ENCODE data around the gene SLC16A3. TPM values are rescaled to one million over a fixed set of nuclear protein-coding genes. Genes with fewer than 3 reads are reported as not detected.

SLC16A3 gene
- total and polyA plus RNA-seq, 9 of the 15 experiments (the other 6 are each of a cell fraction or from before 2014, with no cell fraction given): 0.11 to 5.4 (median 1.2) TPM; not detected in 2

GRCh38 chr17:82238472-82239201, 9.8 kb downstream of the SLC16A3 start (continued):
- TF ChIP-seq GABPB2 (CRISPR knock-in tag; conservative IDR thresholded peaks at IDR 0.05) (no peak), TRIM28 (IDR thresholded peaks at IDR 0.05) (no peak), NEUROD1 (IDR thresholded peaks at IDR 0.05; ENCODE audit: borderline replicate concordance, low read depth, low read length, partially characterized antibody) (no peak), HMGN3 (IDR thresholded peaks at IDR 0.05; ENCODE audit: borderline replicate concordance, extremely low read depth, insufficient read length, low read depth, low read length) (no peak), CREM (IDR thresholded peaks at IDR 0.05; ENCODE audit: low read depth) (0 out of 2 replicates have a peak, but pooled peaks have one; percentile 15), L3MBTL2 (IDR thresholded peaks at IDR 0.05) (peak; percentile 69; the same call in 1 of the 2 replicates), NR2C1 (IDR thresholded peaks at IDR 0.05) (no peak), NR2C1 (tag; IDR thresholded peaks at IDR 0.05) (no peak), ZFP1 (CRISPR knock-in tag; IDR thresholded peaks at IDR 0.05) (no peak), BRD4 (IDR thresholded peaks at IDR 0.05) (no peak), SMARCA4 (IDR thresholded peaks at IDR 0.05) (0 out of 2 replicates have a peak, but pooled peaks have one; percentile 36), TEAD2 (tag; IDR thresholded peaks at IDR 0.05) (no peak), ESRRB (CRISPR knock-in tag; IDR thresholded peaks at IDR 0.05; ENCODE audit: borderline replicate concordance) (no peak), SREBF1 (IDR thresholded peaks at IDR 0.05; ENCODE audit: borderline replicate concordance, low read depth, low read length) (no peak)
- TF ChIP-seq, protein P1, sequence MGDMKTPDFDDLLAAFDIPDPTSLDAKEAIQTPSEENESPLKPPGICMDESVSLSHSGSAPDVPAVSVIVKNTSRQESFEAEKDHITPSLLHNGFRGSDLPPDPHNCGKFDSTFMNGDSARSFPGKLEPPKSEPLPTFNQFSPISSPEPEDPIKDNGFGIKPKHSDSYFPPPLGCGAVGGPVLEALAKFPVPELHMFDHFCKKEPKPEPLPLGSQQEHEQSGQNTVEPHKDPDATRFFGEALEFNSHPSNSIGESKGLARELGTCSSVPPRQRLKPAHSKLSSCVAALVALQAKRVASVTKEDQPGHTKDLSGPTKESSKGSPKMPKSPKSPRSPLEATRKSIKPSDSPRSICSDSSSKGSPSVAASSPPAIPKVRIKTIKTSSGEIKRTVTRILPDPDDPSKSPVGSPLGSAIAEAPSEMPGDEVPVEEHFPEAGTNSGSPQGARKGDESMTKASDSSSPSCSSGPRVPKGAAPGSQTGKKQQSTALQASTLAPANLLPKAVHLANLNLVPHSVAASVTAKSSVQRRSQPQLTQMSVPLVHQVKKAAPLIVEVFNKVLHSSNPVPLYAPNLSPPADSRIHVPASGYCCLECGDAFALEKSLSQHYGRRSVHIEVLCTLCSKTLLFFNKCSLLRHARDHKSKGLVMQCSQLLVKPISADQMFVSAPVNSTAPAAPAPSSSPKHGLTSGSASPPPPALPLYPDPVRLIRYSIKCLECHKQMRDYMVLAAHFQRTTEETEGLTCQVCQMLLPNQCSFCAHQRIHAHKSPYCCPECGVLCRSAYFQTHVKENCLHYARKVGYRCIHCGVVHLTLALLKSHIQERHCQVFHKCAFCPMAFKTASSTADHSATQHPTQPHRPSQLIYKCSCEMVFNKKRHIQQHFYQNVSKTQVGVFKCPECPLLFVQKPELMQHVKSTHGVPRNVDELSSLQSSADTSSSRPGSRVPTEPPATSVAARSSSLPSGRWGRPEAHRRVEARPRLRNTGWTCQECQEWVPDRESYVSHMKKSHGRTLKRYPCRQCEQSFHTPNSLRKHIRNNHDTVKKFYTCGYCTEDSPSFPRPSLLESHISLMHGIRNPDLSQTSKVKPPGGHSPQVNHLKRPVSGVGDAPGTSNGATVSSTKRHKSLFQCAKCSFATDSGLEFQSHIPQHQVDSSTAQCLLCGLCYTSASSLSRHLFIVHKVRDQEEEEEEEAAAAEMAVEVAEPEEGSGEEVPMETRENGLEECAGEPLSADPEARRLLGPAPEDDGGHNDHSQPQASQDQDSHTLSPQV (IDR thresholded peaks at IDR 0.05): peak; percentile 27; the same call in 1 of the 2 replicates
- TF ChIP-seq, protein P2, sequence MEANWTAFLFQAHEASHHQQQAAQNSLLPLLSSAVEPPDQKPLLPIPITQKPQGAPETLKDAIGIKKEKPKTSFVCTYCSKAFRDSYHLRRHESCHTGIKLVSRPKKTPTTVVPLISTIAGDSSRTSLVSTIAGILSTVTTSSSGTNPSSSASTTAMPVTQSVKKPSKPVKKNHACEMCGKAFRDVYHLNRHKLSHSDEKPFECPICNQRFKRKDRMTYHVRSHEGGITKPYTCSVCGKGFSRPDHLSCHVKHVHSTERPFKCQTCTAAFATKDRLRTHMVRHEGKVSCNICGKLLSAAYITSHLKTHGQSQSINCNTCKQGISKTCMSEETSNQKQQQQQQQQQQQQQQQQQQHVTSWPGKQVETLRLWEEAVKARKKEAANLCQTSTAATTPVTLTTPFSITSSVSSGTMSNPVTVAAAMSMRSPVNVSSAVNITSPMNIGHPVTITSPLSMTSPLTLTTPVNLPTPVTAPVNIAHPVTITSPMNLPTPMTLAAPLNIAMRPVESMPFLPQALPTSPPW (CRISPR knock-in tag; IDR thresholded peaks at IDR 0.05): peak; percentile 72
